Measurements from ENCODE around the gene FMO1.

The FMO1 gene

GRCh38 chr1:171310661-171311087 is 62.4 kb downstream of the FMO1 start:
- Histone ChIP-seq H3K79me2 (no peaks in the 10 kb centered on the region), H3K4me1 (no peaks in the 10 kb centered on the region), H3K27ac (no peak overlapping the region), H3K4me3 (ENCODE audit: low read depth, low read length) (no peak overlapping the region), H3K4me2 (ENCODE audit: low read length) (no peak overlapping the region), H3K9me3 (ENCODE audit: control insufficient read depth, low read length) (no peaks in the 10 kb centered on the region), H3K9ac (no peak overlapping the region), H2AFZ (no peak overlapping the region), H3K27me3 (ENCODE audit: control insufficient read depth, insufficient read depth, low read length) (no peaks in the 10 kb centered on the region), H3K36me3 (ENCODE audit: control insufficient read depth, insufficient read depth, low read length) (no peaks in the 10 kb centered on the region)
- TF ChIP-seq CTCF (IDR thresholded peaks at IDR 0.05) = no peak

GRCh38 chr1:171311771-171312558 is 63.7 kb downstream of the FMO1 start:
- Histone ChIP-seq H3K27me3 (ENCODE audit: control insufficient read depth, insufficient read depth, low read length) (no peaks in the 10 kb centered on the region), H3K36me3 (ENCODE audit: control insufficient read depth, insufficient read depth, low read length) (no peaks in the 10 kb centered on the region), H3K27ac (no peak overlapping the region), H3K79me2 (no peaks in the 10 kb centered on the region), H3K9ac (no peak overlapping the region), H3K9me3 (ENCODE audit: control insufficient read depth, low read length) (no peaks in the 10 kb centered on the region), H3K4me3 (ENCODE audit: low read depth, low read length) (no peak overlapping the region), H3K4me1 (no peaks in the 10 kb centered on the region), H3K4me2 (ENCODE audit: low read length) (no peak overlapping the region), H2AFZ (no peak overlapping the region)
- no peak for TF ChIP-seq CTCF (IDR thresholded peaks at IDR 0.05)

GRCh38 chr1:171313319-171313834 is 65.1 kb downstream of the FMO1 start:
- no peak overlapping the region for H3K9ac ChIP-seq

GRCh38 chr1:171313835-171314320 is 65.6 kb downstream of the FMO1 start, which contains the start of gene FMO4:
TSS of gene FMO4 (plus strand) at chr1:171314183. CDS start at chr1:171319826, 5,643 bp downstream.
- Histone ChIP-seq H3K79me2 (no peaks in the 10 kb centered on the region), H2AFZ (peak within 1 kb of the TSS; percentile 82), H3K9me3 (ENCODE audit: control insufficient read depth, low read length) (no peaks in the 10 kb centered on the region), H3K27ac (peak within 1 kb of the TSS; percentile 37), H3K4me1 (no peaks in the 10 kb centered on the region), H3K36me3 (ENCODE audit: control insufficient read depth, insufficient read depth, low read length) (no peaks in the 10 kb centered on the region), H3K9ac (no peak within 1 kb of the TSS), H3K4me3 (ENCODE audit: low read depth, low read length) (peak within 1 kb of the TSS; percentile 70), H3K27me3 (ENCODE audit: control insufficient read depth, insufficient read depth, low read length) (no peaks in the 10 kb centered on the region), H3K4me2 (ENCODE audit: low read length) (peak within 1 kb of the TSS; percentile 83)
- peak; percentile 66 for TF ChIP-seq CTCF (IDR thresholded peaks at IDR 0.05)

More at GRCh38 chr1:171313319-171313834, 65.1 kb downstream of the FMO1 start:
- no peak overlapping the region for H3K4me2 ChIP-seq (ENCODE audit: low read length)
- peak overlapping the region; percentile 70 for H3K4me3 ChIP-seq (ENCODE audit: low read depth, low read length)
- H3K36me3 ChIP-seq (ENCODE audit: control insufficient read depth, insufficient read depth, low read length) = no peaks in the 10 kb centered on the region
- no peaks in the 10 kb centered on the region for H3K4me1 ChIP-seq
- H3K9me3 ChIP-seq (ENCODE audit: control insufficient read depth, low read length) = no peaks in the 10 kb centered on the region
- H3K27ac ChIP-seq = no peak overlapping the region
- H3K79me2 ChIP-seq = no peaks in the 10 kb centered on the region
- H2AFZ ChIP-seq = peak overlapping the region; percentile 82
- no peak for TF ChIP-seq CTCF (IDR thresholded peaks at IDR 0.05)
- no peaks in the 10 kb centered on the region for H3K27me3 ChIP-seq (ENCODE audit: control insufficient read depth, insufficient read depth, low read length)
